Measurements from ENCODE around the gene VSIG4.

VSIG4 gene

GRCh38 chrX:66015152-66015831 lies 24.6 kb downstream of the VSIG4 start:
- H3K4me3 Mint-ChIP-seq = no peak overlapping the region
- no peaks in the 10 kb centered on the region for H3K4me1 Mint-ChIP-seq
- no peaks in the 10 kb centered on the region for H3K27me3 Mint-ChIP-seq (ENCODE audit: low read depth)
- TF ChIP-seq, protein P1, sequence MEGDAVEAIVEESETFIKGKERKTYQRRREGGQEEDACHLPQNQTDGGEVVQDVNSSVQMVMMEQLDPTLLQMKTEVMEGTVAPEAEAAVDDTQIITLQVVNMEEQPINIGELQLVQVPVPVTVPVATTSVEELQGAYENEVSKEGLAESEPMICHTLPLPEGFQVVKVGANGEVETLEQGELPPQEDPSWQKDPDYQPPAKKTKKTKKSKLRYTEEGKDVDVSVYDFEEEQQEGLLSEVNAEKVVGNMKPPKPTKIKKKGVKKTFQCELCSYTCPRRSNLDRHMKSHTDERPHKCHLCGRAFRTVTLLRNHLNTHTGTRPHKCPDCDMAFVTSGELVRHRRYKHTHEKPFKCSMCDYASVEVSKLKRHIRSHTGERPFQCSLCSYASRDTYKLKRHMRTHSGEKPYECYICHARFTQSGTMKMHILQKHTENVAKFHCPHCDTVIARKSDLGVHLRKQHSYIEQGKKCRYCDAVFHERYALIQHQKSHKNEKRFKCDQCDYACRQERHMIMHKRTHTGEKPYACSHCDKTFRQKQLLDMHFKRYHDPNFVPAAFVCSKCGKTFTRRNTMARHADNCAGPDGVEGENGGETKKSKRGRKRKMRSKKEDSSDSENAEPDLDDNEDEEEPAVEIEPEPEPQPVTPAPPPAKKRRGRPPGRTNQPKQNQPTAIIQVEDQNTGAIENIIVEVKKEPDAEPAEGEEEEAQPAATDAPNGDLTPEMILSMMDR (IDR thresholded peaks at IDR 0.05; ENCODE audit: unreplicated experiment in 3 of 3) = no peak
- H3K9me3 Mint-ChIP-seq = no peaks in the 10 kb centered on the region
- H3K36me3 Mint-ChIP-seq (ENCODE audit: low read depth) = no peaks in the 10 kb centered on the region
- H3K27ac Mint-ChIP-seq = no peak overlapping the region

DNA sequence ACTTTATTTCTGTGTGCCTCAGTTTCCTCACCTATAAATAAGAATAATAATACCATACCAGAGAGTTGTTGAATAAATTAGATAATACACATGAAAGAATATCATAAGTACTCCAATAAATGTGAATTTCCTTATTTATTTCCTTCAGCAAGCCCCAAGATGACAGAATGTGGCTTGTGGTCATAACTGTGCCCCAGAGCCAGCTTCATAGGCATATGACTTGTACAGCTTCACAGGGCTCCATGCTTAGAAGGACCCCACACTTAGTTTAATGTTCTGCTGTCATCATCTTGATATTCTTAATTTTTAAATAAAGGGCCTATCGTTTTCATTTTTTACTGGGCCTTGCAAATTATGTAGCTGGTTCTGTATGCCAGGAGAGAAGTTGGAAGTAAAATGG lies 25.3 kb downstream of the VSIG4 start:
- no peak overlapping the region for H3K27ac Mint-ChIP-seq
- no peaks in the 10 kb centered on the region for H3K27me3 Mint-ChIP-seq (ENCODE audit: low read depth)
- H3K4me3 Mint-ChIP-seq = no peak overlapping the region
- TF ChIP-seq, protein P1 (IDR thresholded peaks at IDR 0.05; ENCODE audit: unreplicated experiment in 3 of 3) = no peak
- H3K36me3 Mint-ChIP-seq (ENCODE audit: low read depth) = no peaks in the 10 kb centered on the region
- no peaks in the 10 kb centered on the region for H3K9me3 Mint-ChIP-seq
- H3K4me1 Mint-ChIP-seq = no peaks in the 10 kb centered on the region

DNA sequence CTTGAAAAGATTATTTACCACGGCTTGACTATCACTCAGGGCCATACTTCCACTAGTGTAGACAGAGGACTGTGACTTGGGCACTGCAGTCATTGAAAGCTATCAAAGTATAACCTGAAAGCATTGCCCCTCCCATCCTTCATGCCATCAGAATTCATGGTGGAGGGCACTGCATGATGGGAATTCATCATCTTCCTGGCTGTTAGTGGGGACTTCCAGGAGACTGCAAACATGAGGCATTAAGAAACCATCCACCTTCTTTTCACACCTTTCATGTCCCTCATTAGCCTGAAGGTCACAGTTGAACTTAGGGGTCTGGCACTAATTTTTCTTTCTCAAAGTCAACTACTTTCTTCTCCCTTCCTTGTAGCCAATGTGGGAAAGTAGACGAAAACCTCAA lies 25.8 kb downstream of the VSIG4 start:
- Mint-ChIP-seq H3K27me3 (ENCODE audit: low read depth) (no peaks in the 10 kb centered on the region), H3K36me3 (ENCODE audit: low read depth) (no peaks in the 10 kb centered on the region), H3K4me3 (no peak overlapping the region), H3K9me3 (no peaks in the 10 kb centered on the region), H3K4me1 (no peaks in the 10 kb centered on the region), H3K27ac (no peak overlapping the region)
- TF ChIP-seq, protein P1 (IDR thresholded peaks at IDR 0.05; ENCODE audit: unreplicated experiment in 3 of 3) = no peak

DNA sequence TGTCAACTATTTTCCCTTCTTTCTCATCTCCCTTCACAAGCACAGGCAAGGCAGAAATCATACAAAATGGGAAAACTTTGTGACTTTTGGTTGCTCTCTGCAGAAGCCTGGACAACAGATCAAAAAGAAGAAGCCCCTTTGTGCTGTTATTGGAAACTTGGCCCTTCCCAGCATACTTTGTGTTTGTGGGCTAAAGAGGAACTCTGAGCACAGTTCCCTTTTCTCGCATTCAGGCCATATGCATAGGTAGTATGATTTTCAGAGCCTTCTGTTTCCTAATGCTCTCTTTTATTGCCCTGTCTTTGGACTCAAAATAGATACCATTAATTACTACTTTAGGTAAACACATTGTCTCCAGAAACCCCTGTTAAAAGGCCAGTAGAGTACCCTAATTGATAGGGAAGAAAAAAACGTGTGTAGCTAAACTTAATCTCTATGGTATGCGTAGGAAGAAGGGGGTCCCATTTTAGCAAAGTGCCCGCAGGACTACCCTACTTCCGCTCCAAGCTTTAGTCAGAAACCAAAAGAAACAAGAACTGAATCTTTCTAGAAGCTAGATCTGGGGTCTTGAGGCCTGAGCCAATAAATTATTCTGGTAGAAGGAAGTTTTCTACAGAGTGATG lies 26.6 kb downstream of the VSIG4 start:
- TF ChIP-seq, protein P1 (IDR thresholded peaks at IDR 0.05; ENCODE audit: unreplicated experiment in 3 of 3) = no peak
- Mint-ChIP-seq H3K9me3 (no peaks in the 10 kb centered on the region), H3K4me1 (no peaks in the 10 kb centered on the region), H3K27me3 (ENCODE audit: low read depth) (no peaks in the 10 kb centered on the region), H3K27ac (no peak overlapping the region), H3K4me3 (no peak overlapping the region), H3K36me3 (ENCODE audit: low read depth) (no peaks in the 10 kb centered on the region)

GRCh38 chrX:66012094-66012534 lies 27.8 kb downstream of the VSIG4 start:
- Mint-ChIP-seq H3K9me3 (no peaks in the 10 kb centered on the region), H3K36me3 (ENCODE audit: low read depth) (no peaks in the 10 kb centered on the region), H3K27me3 (ENCODE audit: low read depth) (no peaks in the 10 kb centered on the region), H3K27ac (no peak overlapping the region), H3K4me3 (no peak overlapping the region), H3K4me1 (no peaks in the 10 kb centered on the region)
- TF ChIP-seq, protein P1 (IDR thresholded peaks at IDR 0.05; ENCODE audit: unreplicated experiment in 3 of 3) = no peak

Measured in nephron (organoid).